ENCODE measurements around the gene CNTD1.

The CNTD1 gene

GRCh38 chr17:42833767-42834422, 35.2 kb downstream of the CNTD1 start:
- H3K27me3 Mint-ChIP-seq (ENCODE audit: low read depth), result no peaks in the 10 kb centered on the region

GRCh38 chr17:42835732-42836131, 37.1 kb downstream of the CNTD1 start:
- no peaks in the 10 kb centered on the region for H3K27me3 Mint-ChIP-seq (ENCODE audit: low read depth)
- H3K9me3 Mint-ChIP-seq, result no peaks in the 10 kb centered on the region
- peaks cover 20% of the 10 kb centered on the region for H3K4me1 Mint-ChIP-seq
- H3K4me3 Mint-ChIP-seq, result peak overlapping the region; percentile 50 to 75 (median 59)
- peaks cover 36% of the 10 kb centered on the region for H3K36me3 Mint-ChIP-seq (ENCODE audit: low read depth)
- TF ChIP-seq CTCF (IDR thresholded peaks at IDR 0.05; ENCODE audit: unreplicated experiment in 3 of 3), result no peak
- no peak overlapping the region for H3K27ac Mint-ChIP-seq

More at GRCh38 chr17:42833767-42834422, 35.2 kb downstream of the CNTD1 start:
- Mint-ChIP-seq H3K36me3 (ENCODE audit: low read depth) (peaks cover 29% of the 10 kb centered on the region), H3K4me1 (peaks cover 20% of the 10 kb centered on the region), H3K9me3 (no peaks in the 10 kb centered on the region), H3K4me3 (peak overlapping the region; percentile 94 to 97 (median 97)), H3K27ac (peak overlapping the region; percentile 89 to 98 (median 94))
- TF ChIP-seq CTCF (IDR thresholded peaks at IDR 0.05; ENCODE audit: unreplicated experiment in 3 of 3), result no peak

GRCh38 chr17:42841975-42842685, 43.5 kb downstream of the CNTD1 start:
- TF ChIP-seq CTCF (IDR thresholded peaks at IDR 0.05; ENCODE audit: unreplicated experiment in 3 of 3), result no peak
- H3K27ac Mint-ChIP-seq, result no peak overlapping the region
- no peaks in the 10 kb centered on the region for H3K4me1 Mint-ChIP-seq
- peaks cover 43% of the 10 kb centered on the region for H3K36me3 Mint-ChIP-seq (ENCODE audit: low read depth)
- no peaks in the 10 kb centered on the region for H3K27me3 Mint-ChIP-seq (ENCODE audit: low read depth)
- H3K9me3 Mint-ChIP-seq, result no peaks in the 10 kb centered on the region
- H3K4me3 Mint-ChIP-seq, result no peak overlapping the region

- no peaks in the 10 kb centered on the region for H3K4me1 Mint-ChIP-seq
- TF ChIP-seq CTCF (IDR thresholded peaks at IDR 0.05; ENCODE audit: unreplicated experiment in 3 of 3), result peak; percentile 84 to 95 (median 88)
- H3K9me3 Mint-ChIP-seq, result no peaks in the 10 kb centered on the region
- peaks cover 34% of the 10 kb centered on the region for H3K36me3 Mint-ChIP-seq (ENCODE audit: low read depth)
- H3K27ac Mint-ChIP-seq, result no peak overlapping the region
- H3K27me3 Mint-ChIP-seq (ENCODE audit: low read depth), result no peaks in the 10 kb centered on the region
- no peak overlapping the region for H3K4me3 Mint-ChIP-seq
These were observed 44.8 kb downstream of the CNTD1 start for GRCh38 chr17:42843358-42843934.

GRCh38 chr17:42844271-42844670, 45.6 kb downstream of the CNTD1 start, which contains the start of gene AOC2:
Gene AOC2, plus strand, starts transcription at chr17:42844580. Its CDS starts 47 bp downstream, at chr17:42844627.
- H3K27ac Mint-ChIP-seq, result no peak within 1 kb of the TSS
- peaks cover 26% of the 10 kb centered on the region for H3K36me3 Mint-ChIP-seq (ENCODE audit: low read depth)
- H3K27me3 Mint-ChIP-seq (ENCODE audit: low read depth), result no peaks in the 10 kb centered on the region

More at GRCh38 chr17:42844271-42844670, 45.6 kb downstream of the CNTD1 start, which contains the start of gene AOC2:
- H3K9me3 Mint-ChIP-seq, result no peaks in the 10 kb centered on the region
- no peak within 1 kb of the TSS for H3K4me3 Mint-ChIP-seq
- H3K4me1 Mint-ChIP-seq, result no peaks in the 10 kb centered on the region
- TF ChIP-seq CTCF (IDR thresholded peaks at IDR 0.05; ENCODE audit: unreplicated experiment in 3 of 3), result no peak

Measured in nephron (organoid).